Activated CD4-positive, alpha-beta T cell treated with anti-CD3 and anti-CD28 coated beads, Interleukin-2, Interleukin-6, amounts not matched to agents 100 ng/mL and 50 ng/mL, durations not matched to agents 16 hours and 8 hours (primary cell): ENCODE measurements around the gene PLXNA2.
A peak's percentile ranks its signal among the peaks of the same experiment; 100 is the strongest.

Experiments used
- DNase-seq: peaks from one replicate; pipeline ENCODE4 v3.0.0-alpha.2; 2020

The PLXNA2 gene

GRCh38 chr1:208203848-208204609, 40.2 kb downstream of the PLXNA2 start:
- DNase-seq: no peak

- no peak for DNase-seq
Observed at GRCh38 chr1:208203127-208203847, 40.9 kb downstream of the PLXNA2 start.

GRCh38 chr1:208202333-208202995, 41.7 kb downstream of the PLXNA2 start:
- DNase-seq: no peak

GRCh38 chr1:208201229-208201628, 43.0 kb downstream of the PLXNA2 start:
- no peak for DNase-seq

- no peak for DNase-seq
Observed at GRCh38 chr1:208200116-208200515, 44.1 kb downstream of the PLXNA2 start.

- DNase-seq: no peak
Observed at GRCh38 chr1:208198236-208198635, 45.9 kb downstream of the PLXNA2 start.

- DNase-seq: no peak
Observed at GRCh38 chr1:208194944-208195343, 49.2 kb downstream of the PLXNA2 start.

- DNase-seq: no peak
Observed at GRCh38 chr1:208192995-208193394, 51.2 kb downstream of the PLXNA2 start.

GRCh38 chr1:208190784-208191183, 53.4 kb downstream of the PLXNA2 start:
- no peak for DNase-seq

- no peak for DNase-seq
Observed at GRCh38 chr1:208189716-208190115, 54.5 kb downstream of the PLXNA2 start.

- DNase-seq: peak; percentile 32
Observed at GRCh38 chr1:208189183-208189582, 55.0 kb downstream of the PLXNA2 start.

GRCh38 chr1:208188607-208189006, 55.6 kb downstream of the PLXNA2 start:
- no peak for DNase-seq

GRCh38 chr1:208187499-208188041, 56.6 kb downstream of the PLXNA2 start:
- DNase-seq: no peak

- DNase-seq: no peak
Observed at GRCh38 chr1:208185801-208186231, 58.4 kb downstream of the PLXNA2 start.

- no peak for DNase-seq
Observed at GRCh38 chr1:208184966-208185654, 59.1 kb downstream of the PLXNA2 start.

GRCh38 chr1:208183977-208184911, 59.9 kb downstream of the PLXNA2 start:
- no peak for DNase-seq

- no peak for DNase-seq
Observed at GRCh38 chr1:208182880-208183645, 61.1 kb downstream of the PLXNA2 start.

- no peak for DNase-seq
Observed at GRCh38 chr1:208181364-208181763, 62.8 kb downstream of the PLXNA2 start.

GRCh38 chr1:208180421-208180820, 63.8 kb downstream of the PLXNA2 start:
- no peak for DNase-seq

- no peak for DNase-seq
Observed at GRCh38 chr1:208179961-208180409, 64.2 kb downstream of the PLXNA2 start.
